Liver (tissue), 9 donors: ENCODE measurements around the gene TRMT61A. TPM values are rescaled to one million over a fixed set of nuclear protein-coding genes. Genes with fewer than 3 reads are reported as not detected.

Source experiments
- DNase-seq: peaks from one replicate; pipeline ENCODE4 v3.0.0-alpha.2; 2017; ENCODE audit warnings: low spot score
- H3K27ac ChIP-seq, 2 donors: one replicate each; pipeline ENCODE4 v1.7.0; 2013; ENCODE audit warnings: inconsistent platforms in 2 of 2, low read length in 2 of 2, control low read depth in 1 of 2, low read depth in 1 of 2, mild to moderate bottlenecking in 1 of 2
- H3K27me3 ChIP-seq, 4 donors: one replicate each; pipeline versions ENCODE4 v1.6.1 to v1.7.0; 2013; ENCODE audit warnings: low read length in 3 of 4, inconsistent platforms in 1 of 4, mild to moderate bottlenecking in 1 of 4, moderate library complexity in 1 of 4; ENCODE audit not compliant: control insufficient read depth in 4 of 4, insufficient read depth in 4 of 4
- H3K36me3 ChIP-seq, 4 donors: one replicate each; pipeline versions ENCODE4 v1.6.1 to v1.7.0; 2013; ENCODE audit warnings: low read length in 3 of 4, mild to moderate bottlenecking in 3 of 4, low read depth in 1 of 4, moderate library complexity in 1 of 4; ENCODE audit not compliant: control insufficient read depth in 4 of 4, insufficient read depth in 3 of 4
- H3K4me1 ChIP-seq, 4 donors: one replicate each; pipeline versions ENCODE4 v1.6.1 to v1.7.0; 2013; ENCODE audit warnings: low read length in 3 of 4, mild to moderate bottlenecking in 3 of 4, moderate library complexity in 1 of 4; ENCODE audit not compliant: control insufficient read depth in 4 of 4, insufficient read depth in 4 of 4
- H3K4me3 ChIP-seq, 3 donors: one replicate each; pipeline versions ENCODE4 v1.6.1 to v1.7.0; 2013; ENCODE audit warnings: low read length in 3 of 3, control low read depth in 1 of 3, low read depth in 1 of 3, mild to moderate bottlenecking in 1 of 3
- H3K9ac ChIP-seq, 2 donors: one replicate each; pipeline ENCODE4 v1.7.0; 2013; ENCODE audit warnings: low read length in 2 of 2, mild to moderate bottlenecking in 2 of 2, moderate library complexity in 2 of 2, control low read depth in 1 of 2, low read depth in 1 of 2
- H3K9me3 ChIP-seq, 4 donors: one replicate each; pipeline versions ENCODE4 v1.6.1 to v1.7.0; 2013; ENCODE audit warnings: low read length in 3 of 4; ENCODE audit not compliant: control insufficient read depth in 4 of 4
- ATF3 ChIP-seq: IDR thresholded peaks from 2 replicates; pipeline ENCODE4 v1.6.1; 2016; ENCODE audit warnings: antibody characterized with exemption
- CTCF ChIP-seq: fragments of 150-350 bp; IDR thresholded peaks from 2 replicates; pipeline ENCODE4 v1.5.1; 2017; ENCODE audit warnings: improper control_type of control experiment, low read depth, low read length; ENCODE audit not compliant: missing input control
- EGR1 ChIP-seq, 2 donors: IDR thresholded peaks; 2 replicates each; pipeline ENCODE4 v1.6.1; 2016 to 2018; ENCODE audit warnings: antibody characterized with exemption in 2 of 2, low read depth in 2 of 2
- FOXA1 ChIP-seq: IDR thresholded peaks from 2 replicates; pipeline ENCODE4 v1.6.1; 2016; ENCODE audit warnings: antibody characterized with exemption
- FOXA2 ChIP-seq: IDR thresholded peaks from 2 replicates; pipeline ENCODE4 v1.6.1; 2016; ENCODE audit warnings: antibody characterized with exemption
- GABPA ChIP-seq, 2 donors: IDR thresholded peaks in 1 of 2; conservative IDR thresholded peaks in 1 of 2; 2 replicates each; pipeline ENCODE4 v1.6.1; 2016; ENCODE audit warnings: antibody characterized with exemption in 2 of 2, mild to moderate bottlenecking in 1 of 2, moderate library complexity in 1 of 2
- HNF4A ChIP-seq, 2 donors: conservative IDR thresholded peaks; 2 replicates each; pipeline ENCODE4 v1.6.1; 2016; ENCODE audit warnings: antibody characterized with exemption in 2 of 2, mild to moderate bottlenecking in 2 of 2
- HNF4G ChIP-seq: IDR thresholded peaks from 2 replicates; pipeline ENCODE4 v1.6.1; 2016; ENCODE audit warnings: antibody characterized with exemption
- JUND ChIP-seq, 2 donors: IDR thresholded peaks; 2 replicates each; pipeline ENCODE4 v1.6.1; 2016; ENCODE audit warnings: antibody characterized with exemption in 2 of 2
- NR2F2 ChIP-seq: IDR thresholded peaks from 2 replicates; pipeline ENCODE4 v1.6.1; 2016; ENCODE audit warnings: antibody characterized with exemption
- RAD21 ChIP-seq, 2 donors: IDR thresholded peaks; 2 replicates each; pipeline ENCODE4 v1.6.1; 2016; ENCODE audit warnings: antibody characterized with exemption in 2 of 2, mild to moderate bottlenecking in 2 of 2
- REST ChIP-seq: IDR thresholded peaks from 2 replicates; pipeline ENCODE4 v1.6.1; 2016; ENCODE audit warnings: antibody characterized with exemption, mild to moderate bottlenecking
- RXRA ChIP-seq, 2 donors: IDR thresholded peaks; 2 replicates each; pipeline ENCODE4 v1.6.1; 2017 to 2018; ENCODE audit warnings: antibody characterized with exemption in 2 of 2, mild to moderate bottlenecking in 1 of 2
- SP1 ChIP-seq: IDR thresholded peaks from 2 replicates; pipeline ENCODE4 v1.6.1; 2018; ENCODE audit warnings: antibody characterized with exemption, mild to moderate bottlenecking
- TAF1 ChIP-seq: conservative IDR thresholded peaks from 2 replicates; pipeline ENCODE4 v1.6.1; 2016; ENCODE audit warnings: antibody characterized with exemption, mild to moderate bottlenecking
- YY1 ChIP-seq: IDR thresholded peaks from 2 replicates; pipeline ENCODE4 v1.6.1; 2016; ENCODE audit warnings: antibody characterized with exemption, mild to moderate bottlenecking
- WGBS: extraction: QIAGEN DNeasy Blood & Tissue Kit; methylation state at CpG from one replicate; pipeline ENCODE4 v1.1.7; 2013; 5-methylcytosine and 5-hydroxymethylcytosine counted together
- polyA plus RNA-seq, 2 donors: library from polyadenylated mRNA; stranded (reverse) in 1 of 2; unstranded in 1 of 2; fragments of 200-250 nt in 1 of 2; fragments of >200 nt in 1 of 2; fragmentation: Nextera tagmentation in 1 of 2; extraction: Ambion mirVana in 1 of 2; gene quantifications; one replicate each; pipeline versions ENCODE4 v1.2.1 to v1.2.3, GENCODE V29; 2013 to 2015
- total RNA-seq, 2 donors: library from RNA; depleted of rRNA; stranded (reverse); fragments of >200 nt; gene quantifications; one replicate each; pipeline ENCODE4 v1.2.3, GENCODE V29; 2014
- TF ChIP-seq, protein P1 (sequence below): IDR thresholded peaks from 2 replicates; pipeline ENCODE4 v1.6.1; 2016; ENCODE audit warnings: antibody characterized with exemption
- TF ChIP-seq, protein P2 (sequence below): IDR thresholded peaks from 2 replicates; pipeline ENCODE4 v1.6.1; 2016; ENCODE audit warnings: antibody characterized with exemption
- donor health status: healthy.
- donor health status: healthy.
- donor health status: healthy.
- donor health status: healthy.
- donor health status: healthy.

Gene TRMT61A
- total and polyA plus RNA-seq, 4 donors, result 4.1 to 8.0 (median 6.5) TPM

DNA sequence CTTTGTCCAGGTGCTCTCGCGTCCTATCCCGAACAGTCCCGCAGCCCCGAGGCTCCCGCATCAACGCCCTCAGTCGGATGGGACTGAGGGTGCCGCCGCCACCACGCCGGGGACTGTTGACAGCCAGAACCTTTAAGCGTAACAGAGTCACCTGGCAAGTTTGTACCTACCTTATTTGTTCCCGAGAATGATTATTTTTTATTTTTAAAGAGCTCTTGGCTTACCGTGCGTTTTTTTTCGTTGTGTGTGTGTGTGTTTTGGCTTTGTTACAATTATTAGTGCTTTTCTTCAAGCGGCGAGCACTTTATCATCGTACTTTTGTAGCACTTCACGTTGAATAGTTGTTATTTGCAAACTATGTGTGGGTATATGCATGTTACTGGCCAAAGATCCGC lies 34.2 kb downstream of the TRMT61A start (continued):
- TF ChIP-seq, protein P1, sequence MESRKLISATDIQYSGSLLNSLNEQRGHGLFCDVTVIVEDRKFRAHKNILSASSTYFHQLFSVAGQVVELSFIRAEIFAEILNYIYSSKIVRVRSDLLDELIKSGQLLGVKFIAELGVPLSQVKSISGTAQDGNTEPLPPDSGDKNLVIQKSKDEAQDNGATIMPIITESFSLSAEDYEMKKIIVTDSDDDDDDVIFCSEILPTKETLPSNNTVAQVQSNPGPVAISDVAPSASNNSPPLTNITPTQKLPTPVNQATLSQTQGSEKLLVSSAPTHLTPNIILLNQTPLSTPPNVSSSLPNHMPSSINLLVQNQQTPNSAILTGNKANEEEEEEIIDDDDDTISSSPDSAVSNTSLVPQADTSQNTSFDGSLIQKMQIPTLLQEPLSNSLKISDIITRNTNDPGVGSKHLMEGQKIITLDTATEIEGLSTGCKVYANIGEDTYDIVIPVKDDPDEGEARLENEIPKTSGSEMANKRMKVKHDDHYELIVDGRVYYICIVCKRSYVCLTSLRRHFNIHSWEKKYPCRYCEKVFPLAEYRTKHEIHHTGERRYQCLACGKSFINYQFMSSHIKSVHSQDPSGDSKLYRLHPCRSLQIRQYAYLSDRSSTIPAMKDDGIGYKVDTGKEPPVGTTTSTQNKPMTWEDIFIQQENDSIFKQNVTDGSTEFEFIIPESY, result no peak

DNA sequence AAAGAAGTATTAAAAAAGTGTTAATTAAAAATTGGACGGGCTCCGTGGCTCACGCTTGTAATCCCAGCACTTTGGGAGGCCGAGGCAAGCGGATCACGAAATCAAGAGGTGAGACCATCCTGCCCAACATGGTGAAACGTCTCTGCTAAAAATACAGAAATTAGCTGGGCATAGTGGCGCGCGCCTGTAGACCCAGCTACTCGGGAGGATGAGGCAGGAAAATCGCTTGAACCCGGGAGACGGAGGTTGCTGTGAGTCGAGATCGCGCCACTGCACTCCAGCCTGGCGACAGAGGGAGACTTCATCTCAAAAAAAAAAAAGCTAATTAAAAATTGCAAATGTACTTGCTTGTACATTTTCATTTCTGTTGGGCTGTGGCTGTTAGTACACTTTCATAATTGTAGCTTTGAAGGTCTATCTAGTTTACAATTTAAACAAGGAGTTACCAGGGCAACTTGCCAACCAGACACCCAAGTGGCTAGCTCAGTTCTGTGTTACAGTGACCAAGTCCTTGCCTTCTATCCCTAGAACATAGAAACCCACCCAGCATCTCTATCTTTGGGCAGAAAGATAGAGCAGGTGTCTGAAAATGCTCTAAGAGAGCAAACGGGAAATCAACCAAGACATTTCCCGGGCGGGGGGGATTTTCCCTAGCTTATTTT lies 35.0 kb downstream of the TRMT61A start:
- H3K27me3 ChIP-seq, result no peaks in the 10 kb centered on the region
- DNase-seq, result no peak
- no peaks in the 10 kb centered on the region for H3K9me3 ChIP-seq
- 64% methylated on average over 21 of the region's 21 CpGs for WGBS
- TF ChIP-seq YY1, result no peak
- TF ChIP-seq GABPA (IDR thresholded peaks at IDR 0.05 in 1 of 2, conservative IDR thresholded peaks at IDR 0.05 in 1 of 2), result no peak
- no peak for TF ChIP-seq FOXA1
- TF ChIP-seq SP1, result no peak
- TF ChIP-seq, protein P1, result no peak
- no peak for TF ChIP-seq RAD21 (IDR thresholded peaks at IDR 0.05)
- TF ChIP-seq NR2F2, result no peak
- TF ChIP-seq, protein P2, sequence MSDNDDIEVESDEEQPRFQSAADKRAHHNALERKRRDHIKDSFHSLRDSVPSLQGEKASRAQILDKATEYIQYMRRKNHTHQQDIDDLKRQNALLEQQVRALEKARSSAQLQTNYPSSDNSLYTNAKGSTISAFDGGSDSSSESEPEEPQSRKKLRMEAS, result no peak
- TF ChIP-seq RXRA (IDR thresholded peaks at IDR 0.05), result no peak
- TF ChIP-seq REST, result no peak
- TF ChIP-seq TAF1, result no peak
- TF ChIP-seq EGR1 (IDR thresholded peaks at IDR 0.05; ENCODE audit: low read depth in 2 of 2), result no peak
- TF ChIP-seq HNF4G, result no peak
- TF ChIP-seq FOXA2, result no peak
- no peak for TF ChIP-seq HNF4A (conservative IDR thresholded peaks at IDR 0.05)
- TF ChIP-seq CTCF, result no peak
- TF ChIP-seq ATF3, result no peak
- TF ChIP-seq JUND (IDR thresholded peaks at IDR 0.05), result no peak
- H3K4me3 ChIP-seq, result peak overlapping the region; percentile 82 to 98 (median 98)
- H3K4me1 ChIP-seq, result peaks cover 2 to 44% (median 36%) of the 10 kb centered on the region in 4 donors
- peaks cover 3 to 8% (median 6%) of the 10 kb centered on the region in 4 donors for H3K36me3 ChIP-seq
- H3K27ac ChIP-seq, result no peak overlapping the region
- H3K9ac ChIP-seq, result peak overlapping the region in 1 of 2 donors; percentile 23
